PC-3 (cell line): ENCODE data around the gene EXOSC2. TPM values are rescaled to one million over a fixed set of nuclear protein-coding genes. Genes with fewer than 3 reads are reported as not detected.

Source experiments
- ATAC-seq: fragments of 200-7000 bp; cut with Tn5 transposase; 2 replicates; pipeline ENCODE4 v1.9.1; 2020; ENCODE audit warnings: mild to moderate bottlenecking, moderate library complexity
- BruUV-seq: library from RNA; stranded (reverse); fragments of 400-500 nt; replicated peaks from 2 replicates; lab custom pipeline; 2021; lab: Mats Ljungman, UMichigan
- CTCF ChIA-PET: fragments of 300-600 bp; sonication (Branson Sonifier 250); formaldehyde crosslinking; loops from one replicate; lab custom pipeline; 2022; ENCODE audit warnings: antibody characterized with exemption; lab: Charles Lee
- POLR2A ChIA-PET: fragments of 300-600 bp; sonication (Branson Sonifier 250); formaldehyde crosslinking; loops from one replicate; lab custom pipeline; 2022; ENCODE audit warnings: antibody characterized with exemption; ENCODE audit not compliant: unreplicated experiment; lab: Charles Lee
- DNase-seq: peaks from one replicate; pipeline ENCODE4 v3.0.0-alpha.2; 2015
- H2AFZ ChIP-seq: fragments of 300-600 bp; sonication (generic); 2 replicates; pipeline ENCODE4 v1.6.0; 2016; ENCODE audit warnings: antibody characterized with exemption, low read length
- H3F3A ChIP-seq: fragments of 300-600 bp; sonication (generic); one replicate; pipeline ENCODE4 v1.6.0; 2017; ENCODE audit warnings: antibody characterized with exemption, low read length, control low read depth, mild to moderate bottlenecking; ENCODE audit not compliant: unreplicated experiment
- H3K27ac ChIP-seq: fragments of 300-600 bp; sonication (generic); 2 replicates; pipeline ENCODE4 v1.5.1; 2016; ENCODE audit warnings: mild to moderate bottlenecking, low read length
- H3K27me3 ChIP-seq: fragments of 300-600 bp; sonication (generic); 2 replicates; pipeline ENCODE4 v1.6.1; 2016; ENCODE audit warnings: low read length, mixed read lengths
- H3K36me3 ChIP-seq: fragments of 300-600 bp; sonication (generic); 2 replicates; pipeline ENCODE4 v1.6.1; 2016; ENCODE audit warnings: low read depth, mixed run types, low read length, mixed read lengths
- H3K4me1 ChIP-seq: fragments of 300-600 bp; sonication (generic); 2 replicates; pipeline ENCODE4 v1.5.1; 2016; ENCODE audit warnings: low read length; ENCODE audit not compliant: insufficient read depth
- H3K4me2 ChIP-seq: fragments of 300-600 bp; sonication (generic); 2 replicates; pipeline ENCODE4 v1.6.0; 2016; ENCODE audit warnings: low read length
- H3K4me3 ChIP-seq: fragments of 300-600 bp; sonication (generic); 2 replicates; pipeline ENCODE4 v1.5.1; 2016; ENCODE audit warnings: mild to moderate bottlenecking, low read length, mixed read lengths
- H3K79me2 ChIP-seq: fragments of 300-600 bp; sonication (generic); 2 replicates; pipeline ENCODE4 v1.6.1; 2017; ENCODE audit warnings: low read length, mixed read lengths
- H3K9ac ChIP-seq: fragments of 300-600 bp; sonication (generic); 2 replicates; pipeline ENCODE4 v1.6.0; 2016; ENCODE audit warnings: mild to moderate bottlenecking, low read length
- H3K9me2 ChIP-seq: fragments of 300-600 bp; sonication (generic); replicated peaks from 2 replicates; pipeline ENCODE4 v1.6.1; 2016; ENCODE audit warnings: mixed run types, low read length, mixed read lengths
- H3K9me3 ChIP-seq: fragments of 300-600 bp; sonication (generic); 2 replicates; pipeline ENCODE4 v1.6.1; 2016; ENCODE audit warnings: low read length, mixed read lengths
- H4K20me1 ChIP-seq: fragments of 300-600 bp; sonication (generic); 2 replicates; pipeline ENCODE4 v1.6.1; 2016; ENCODE audit warnings: low read length, mixed read lengths
- CTCF ChIP-seq: fragments of 300-600 bp; sonication (generic); conservative IDR thresholded peaks from 2 replicates; pipeline ENCODE4 v1.5.1; 2017; ENCODE audit warnings: antibody characterized with exemption, low read depth, mild to moderate bottlenecking, low read length
- EZH2 ChIP-seq: fragments of 300-600 bp; sonication (generic); IDR thresholded peaks from one replicate; pipeline ENCODE4 v1.6.1; 2017; ENCODE audit warnings: antibody characterized with exemption, mild to moderate bottlenecking, low read length; ENCODE audit not compliant: unreplicated experiment
- EZH2phosphoT487 ChIP-seq: fragments of 300-600 bp; sonication (generic); IDR thresholded peaks from 2 replicates; pipeline ENCODE4 v1.6.1; 2018; ENCODE audit warnings: mild to moderate bottlenecking, antibody characterized with exemption, low read length, borderline replicate concordance
- intact Hi-C: fragments of 100-400 bp; cut with micrococcal nuclease; formaldehyde crosslinking; loops from 2 replicates; pipeline ENCODE4 v1.9.0; 2023
- total RNA-seq: library from RNA; depleted of rRNA; stranded (reverse); fragments of >200 nt; gene quantifications from 2 replicates; pipeline ENCODE4 v1.2.3, GENCODE V29; 2014

The EXOSC2 gene
- total RNA-seq, 1 experiment from 2014 or later: 33.5 TPM

GRCh38 chr9:130732793-130733221 lies 39.2 kb downstream of the EXOSC2 start:
- no peak overlapping the region for H3K4me3 ChIP-seq
- no peaks in the 10 kb centered on the region for H3K9me3 ChIP-seq
- ChIA-PET POLR2A (no interaction called here), CTCF (interaction anchor here (0.8 kb wide), 1 partner anchor 25 kb away, joined by 4 read pairs; no protein-coding TSS in a partner anchor)
- no peaks in the 10 kb centered on the region for H3K9me2 ChIP-seq
- H3K9ac ChIP-seq: no peak overlapping the region
- H3K27ac ChIP-seq: peak overlapping the region; percentile 18; the same call in 1 of the 2 replicates
- DNase-seq (peak; percentile 23), ATAC-seq (no peak; the same call in 1 of the 2 replicates)
- no TSS peak for BruUV-seq
- H3K79me2 ChIP-seq: peaks cover 52% of the 10 kb centered on the region
- no peak overlapping the region for H2AFZ ChIP-seq
- intact Hi-C loops: no loop called here
- H3K4me1 ChIP-seq: peaks cover 36% of the 10 kb centered on the region
- TF ChIP-seq EZH2phosphoT487: no peak
- TF ChIP-seq CTCF: no peak
- peak overlapping the region; percentile 60 for H3K4me2 ChIP-seq
- no peaks in the 10 kb centered on the region for H3K36me3 ChIP-seq
- H4K20me1 ChIP-seq: no peaks in the 10 kb centered on the region
- H3F3A ChIP-seq: peaks cover 5% of the 10 kb centered on the region
- no peaks in the 10 kb centered on the region for H3K27me3 ChIP-seq

GRCh38 chr9:130735566-130735965 lies 42.0 kb downstream of the EXOSC2 start:
- Histone ChIP-seq H3K9me3 (no peaks in the 10 kb centered on the region), H3F3A (peaks cover 5% of the 10 kb centered on the region), H2AFZ (no peak overlapping the region), H3K9ac (no peak overlapping the region), H3K4me2 (no peak overlapping the region), H3K9me2 (no peaks in the 10 kb centered on the region), H3K27me3 (no peaks in the 10 kb centered on the region), H3K79me2 (peaks cover 50% of the 10 kb centered on the region), H3K27ac (no peak overlapping the region), H3K36me3 (no peaks in the 10 kb centered on the region), H3K4me3 (no peak overlapping the region), H3K4me1 (peaks cover 21% of the 10 kb centered on the region), H4K20me1 (no peaks in the 10 kb centered on the region)
- no TSS peak for BruUV-seq
- no peak for ATAC-seq
- intact Hi-C loops: no loop called here
- no peak for TF ChIP-seq EZH2
- TF ChIP-seq EZH2phosphoT487: no peak
- no peak for TF ChIP-seq CTCF
- no peak for DNase-seq
- CTCF ChIA-PET: no interaction called here
- POLR2A ChIA-PET: no interaction called here

- H3F3A ChIP-seq: peaks cover 2% of the 10 kb centered on the region
- ATAC-seq: no peak
- H3K4me1 ChIP-seq: peaks cover 21% of the 10 kb centered on the region
- no peak overlapping the region for H3K4me2 ChIP-seq
- BruUV-seq: no TSS peak
- ChIA-PET POLR2A (no interaction called here), CTCF (no interaction called here)
- no peak overlapping the region for H3K27ac ChIP-seq
- H3K9me3 ChIP-seq: no peaks in the 10 kb centered on the region
- no peak overlapping the region for H3K4me3 ChIP-seq
- H2AFZ ChIP-seq: no peak overlapping the region
- no peaks in the 10 kb centered on the region for H3K27me3 ChIP-seq
- DNase-seq: no peak
- TF ChIP-seq EZH2phosphoT487: no peak
- TF ChIP-seq EZH2: no peak
- no peak for TF ChIP-seq CTCF
- no peaks in the 10 kb centered on the region for H4K20me1 ChIP-seq
- H3K9me2 ChIP-seq: no peaks in the 10 kb centered on the region
- H3K36me3 ChIP-seq: no peaks in the 10 kb centered on the region
- intact Hi-C loops: no loop called here
- no peak overlapping the region for H3K9ac ChIP-seq
- peaks cover 47% of the 10 kb centered on the region for H3K79me2 ChIP-seq
These were observed 43.3 kb downstream of the EXOSC2 start for GRCh38 chr9:130736834-130737233.
